Breast epithelium (tissue), 4 donors: ENCODE results near the gene THSD4. TPM values are rescaled to one million over a fixed set of nuclear protein-coding genes. Genes with fewer than 3 reads are reported as not detected.
A peak's percentile ranks its signal among the peaks of the same experiment; 100 is the strongest.

ENCODE experiments used
- DNase-seq, 2 donors: peaks; one replicate each; pipeline ENCODE4 v3.0.0-alpha.2; 2019; ENCODE audit warnings: low spot score in 2 of 2
- H3K27ac ChIP-seq, 2 donors: fragments of 200-600 bp; sonication (generic) in 1 of 2; one replicate each; pipeline ENCODE4 v1.5.1; 2016 to 2019; ENCODE audit warnings: mild to moderate bottlenecking in 1 of 2
- H3K27me3 ChIP-seq, 2 donors: fragments of 200-600 bp; sonication (generic) in 1 of 2; one replicate each; pipeline versions ENCODE4 v1.5.1 to v1.6.0; 2017 to 2019; ENCODE audit warnings: control low read depth in 1 of 2, mild to moderate bottlenecking in 1 of 2
- H3K36me3 ChIP-seq: fragments of 200-600 bp; one replicate; pipeline ENCODE4 v1.5.1; 2019
- H3K4me1 ChIP-seq, 2 donors: fragments of 200-600 bp; sonication (generic); one replicate each; pipeline ENCODE4 v1.5.1; 2016 to 2019; ENCODE audit warnings: control low read depth in 1 of 2
- H3K4me3 ChIP-seq, 3 donors: fragments of 200-600 bp; sonication (generic); 1 replicate in 2 of 3; 2 replicates in 1 of 3; pipeline ENCODE4 v1.5.1; 2016 to 2019; ENCODE audit warnings: mild to moderate bottlenecking in 3 of 3, moderate library complexity in 2 of 3
- H3K9me3 ChIP-seq, 2 donors: fragments of 200-600 bp; sonication (generic) in 1 of 2; one replicate each; pipeline ENCODE4 v1.5.1; 2016 to 2019; ENCODE audit warnings: control low read depth in 1 of 2
- CTCF ChIP-seq, 3 donors: fragments of 450-650 bp; IDR thresholded peaks; one replicate each; pipeline ENCODE4 v1.5.1; 2016 to 2017; ENCODE audit warnings: antibody characterized with exemption in 3 of 3, mild to moderate bottlenecking in 3 of 3, moderate library complexity in 3 of 3
- POLR2A ChIP-seq: fragments of 450-650 bp; IDR thresholded peaks from one replicate; pipeline ENCODE4 v1.6.1; 2016; ENCODE audit warnings: antibody characterized with exemption, mild to moderate bottlenecking, moderate library complexity
- POLR2AphosphoS5 ChIP-seq, 3 donors: sonication (generic); formaldehyde crosslinking; IDR thresholded peaks; one replicate each; pipeline ENCODE4 v1.6.1; 2017; ENCODE audit warnings: antibody characterized with exemption in 3 of 3
- intact Hi-C: fragments of 100-400 bp; cut with DNase I; formaldehyde crosslinking; loops from one replicate; pipeline ENCODE4 v1.15.1; 2023; ENCODE audit warnings: low total_unique reads
- total RNA-seq, 3 donors: library from RNA; depleted of rRNA; stranded (reverse); fragments of >200 nt; gene quantifications; one replicate each; pipeline ENCODE4 v1.1.0, GENCODE V29; 2016

THSD4 gene
- total RNA-seq, 3 donors from 2014 or later, result 0.64 to 58.7 (median 41.3) TPM

- intact Hi-C loops, result no loop called here
- H3K9me3 ChIP-seq, result peaks cover 5 to 6% of the 10 kb centered on the region in 2 donors
- H3K27ac ChIP-seq, result no peak overlapping the region
- no peaks in the 10 kb centered on the region for H3K27me3 ChIP-seq
- peaks cover 8% of the 10 kb centered on the region for H3K36me3 ChIP-seq
- no peak for DNase-seq
- H3K4me1 ChIP-seq, result no peaks in the 10 kb centered on the region
- TF ChIP-seq CTCF (IDR thresholded peaks at IDR 0.05) (no peak), POLR2A (no peak), POLR2AphosphoS5 (IDR thresholded peaks at IDR 0.05) (no peak)
- no peak overlapping the region for H3K4me3 ChIP-seq
Measured at GRCh38 chr15:71760852-71761251, 645.6 kb downstream of the THSD4 start.

DNA sequence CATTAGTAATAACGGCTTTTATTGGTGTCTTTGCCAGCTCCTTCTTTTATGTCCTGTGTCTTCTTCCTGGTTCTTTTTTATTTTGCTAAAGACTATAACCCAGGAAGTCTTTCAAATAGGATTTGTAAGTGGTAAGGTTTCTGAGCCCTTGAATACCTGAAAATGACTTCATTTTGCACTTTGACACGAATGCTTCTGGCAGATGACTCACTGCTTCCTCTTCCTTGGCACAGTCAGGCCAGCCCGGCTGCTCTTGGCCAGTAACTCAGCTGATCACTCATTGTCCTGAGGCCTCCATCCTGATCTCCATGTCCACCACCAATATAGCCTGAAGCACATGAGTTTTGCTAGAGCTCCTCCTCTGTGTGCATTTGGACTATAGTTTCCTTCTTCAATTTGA is 646.4 kb downstream of the THSD4 start:
- intact Hi-C loops, result no loop called here
- Histone ChIP-seq H3K9me3 (peaks cover 5 to 6% of the 10 kb centered on the region in 2 donors), H3K27ac (peak overlapping the region; percentile 9 to 34), H3K4me1 (no peaks in the 10 kb centered on the region), H3K4me3 (no peak overlapping the region), H3K27me3 (no peaks in the 10 kb centered on the region), H3K36me3 (peaks cover 8% of the 10 kb centered on the region)
- no peak for TF ChIP-seq CTCF (IDR thresholded peaks at IDR 0.05)
- TF ChIP-seq POLR2AphosphoS5 (IDR thresholded peaks at IDR 0.05), result no peak
- TF ChIP-seq POLR2A, result no peak
- no peak for DNase-seq

DNA sequence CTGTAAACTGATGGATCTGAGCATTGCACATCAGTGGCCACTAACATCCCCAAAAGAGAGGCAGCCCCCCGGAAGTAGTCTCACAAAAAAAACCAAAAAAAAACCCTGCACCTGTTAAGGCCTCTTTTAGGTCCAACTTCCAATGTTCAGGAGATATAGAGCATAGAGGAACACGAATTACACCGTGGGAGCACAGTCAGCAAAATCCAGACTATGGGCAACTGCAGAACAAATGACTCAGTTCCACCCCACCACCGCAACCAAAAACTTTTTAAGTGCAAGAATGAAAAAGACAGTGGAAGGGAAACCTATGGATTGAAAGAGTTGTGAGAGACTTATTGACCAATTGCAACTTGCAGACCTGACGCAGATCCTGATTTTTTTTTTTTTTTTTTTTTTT is 652.9 kb downstream of the THSD4 start:
- H3K4me3 ChIP-seq, result no peak overlapping the region
- H3K36me3 ChIP-seq, result no peaks in the 10 kb centered on the region
- no peak for DNase-seq
- no peak overlapping the region for H3K27ac ChIP-seq
- H3K9me3 ChIP-seq, result no peaks in the 10 kb centered on the region
- no peaks in the 10 kb centered on the region for H3K27me3 ChIP-seq
- no peaks in the 10 kb centered on the region for H3K4me1 ChIP-seq
- TF ChIP-seq CTCF (IDR thresholded peaks at IDR 0.05), result no peak
- no peak for TF ChIP-seq POLR2A
- TF ChIP-seq POLR2AphosphoS5 (IDR thresholded peaks at IDR 0.05), result no peak
- intact Hi-C loops, result no loop called here

- DNase-seq, result no peak
- intact Hi-C loops, result no loop called here
- no peak overlapping the region for H3K4me3 ChIP-seq
- no peak overlapping the region for H3K27ac ChIP-seq
- no peaks in the 10 kb centered on the region for H3K27me3 ChIP-seq
- H3K4me1 ChIP-seq, result no peaks in the 10 kb centered on the region
- no peaks in the 10 kb centered on the region for H3K9me3 ChIP-seq
- TF ChIP-seq POLR2A, result no peak
- TF ChIP-seq POLR2AphosphoS5 (IDR thresholded peaks at IDR 0.05), result no peak
- TF ChIP-seq CTCF (IDR thresholded peaks at IDR 0.05), result no peak
- no peaks in the 10 kb centered on the region for H3K36me3 ChIP-seq
Measured at GRCh38 chr15:71773206-71773859, 658.1 kb downstream of the THSD4 start.

- Histone ChIP-seq H3K4me3 (no peak overlapping the region), H3K9me3 (no peaks in the 10 kb centered on the region), H3K4me1 (no peaks in the 10 kb centered on the region), H3K36me3 (no peaks in the 10 kb centered on the region), H3K27me3 (no peaks in the 10 kb centered on the region), H3K27ac (no peak overlapping the region)
- TF ChIP-seq POLR2AphosphoS5 (IDR thresholded peaks at IDR 0.05) (no peak), POLR2A (no peak), CTCF (IDR thresholded peaks at IDR 0.05) (no peak)
- DNase-seq, result no peak
- intact Hi-C loops, result no loop called here
Measured at GRCh38 chr15:71775856-71776255, 660.6 kb downstream of the THSD4 start.
